Glutamatergic neuron (in vitro differentiated cells): ENCODE data around the gene DYNLT4. TPM values are rescaled to one million over a fixed set of nuclear protein-coding genes. Genes with fewer than 3 reads are reported as not detected.

ENCODE experiments used
- DNase-seq: peaks from one replicate; pipeline ENCODE4 v3.0.0; 2022
- H3K27ac Mint-ChIP-seq: one replicate; pipeline ENCODE4 v1.8.0; 2020; ENCODE audit warnings: mild to moderate bottlenecking, mixed read lengths, inconsistent platforms; ENCODE audit not compliant: unreplicated experiment
- H3K27me3 Mint-ChIP-seq: one replicate; pipeline ENCODE4 v1.8.0; 2020; ENCODE audit warnings: mild to moderate bottlenecking, moderate library complexity, mixed read lengths, inconsistent platforms; ENCODE audit not compliant: unreplicated experiment
- H3K36me3 Mint-ChIP-seq: one replicate; pipeline ENCODE4 v1.8.0; 2020; ENCODE audit warnings: mild to moderate bottlenecking, mixed read lengths, inconsistent platforms; ENCODE audit not compliant: unreplicated experiment
- H3K4me1 Mint-ChIP-seq: one replicate; pipeline ENCODE4 v1.8.0; 2020; ENCODE audit warnings: mild to moderate bottlenecking, low read depth, mixed read lengths, inconsistent platforms; ENCODE audit not compliant: unreplicated experiment
- H3K4me3 Mint-ChIP-seq: one replicate; pipeline ENCODE4 v1.8.0; 2020; ENCODE audit warnings: mild to moderate bottlenecking, mixed read lengths, inconsistent platforms; ENCODE audit not compliant: unreplicated experiment
- H3K9me3 Mint-ChIP-seq: one replicate; pipeline ENCODE4 v1.8.0; 2020; ENCODE audit warnings: mild to moderate bottlenecking, moderate library complexity, mixed read lengths, inconsistent platforms; ENCODE audit not compliant: unreplicated experiment
- total RNA-seq: library from RNA; stranded (reverse); fragmentation: NEBNext Ultra II Directional; extraction: Animal tissue kit (Norgen Biotek cat#: 25700); gene quantifications from one replicate; pipeline ENCODE4 v1.2.1, GENCODE V29; 2021; ENCODE audit not compliant: unreplicated experiment
- TF ChIP-seq, protein P1 (sequence below): fragments of 200-600 bp; sonication (generic); IDR thresholded peaks from one replicate; pipeline ENCODE4 v1.5.0; 2021; ENCODE audit not compliant: partially characterized antibody, unreplicated experiment

The DYNLT4 gene
- total RNA-seq, 1 donor from 2014 or later: not detected

DNA sequence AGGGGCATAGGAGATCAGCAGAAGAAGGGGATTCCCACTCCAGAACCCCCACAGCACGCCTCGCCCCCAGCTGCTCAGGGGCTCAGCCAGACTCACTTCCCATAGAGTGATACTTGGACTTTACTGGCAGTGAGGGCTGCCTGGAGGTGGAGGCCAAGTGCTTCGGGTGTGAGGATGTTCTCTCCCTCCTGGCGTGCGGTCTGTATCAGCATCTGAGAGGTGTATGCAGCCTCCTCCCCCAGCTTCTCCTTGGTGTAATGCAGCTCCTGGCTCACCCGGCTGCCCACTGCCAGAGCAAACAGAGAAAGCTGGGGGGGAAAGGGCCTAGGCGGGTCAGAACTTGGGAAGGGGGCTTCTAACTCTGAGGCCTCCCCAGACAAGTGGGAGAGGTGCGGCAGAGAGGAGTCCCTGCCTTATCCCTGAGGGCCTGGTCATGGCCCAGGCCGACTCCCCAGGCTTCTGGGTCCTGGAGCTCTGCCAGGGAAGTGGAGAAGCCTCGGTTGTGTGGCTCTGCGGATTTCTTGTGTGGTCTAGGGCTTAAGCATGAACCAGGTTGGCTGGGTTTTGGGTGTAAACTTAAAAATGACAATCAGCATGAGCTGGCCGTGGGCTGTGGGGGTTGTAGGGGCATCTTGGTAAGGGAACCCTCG is 25.0 kb upstream of the DYNLT4 start:
- Mint-ChIP-seq H3K9me3 (peaks cover 5% of the 10 kb centered on the region), H3K4me1 (peaks cover 5% of the 10 kb centered on the region), H3K36me3 (no peaks in the 10 kb centered on the region), H3K27ac (no peak overlapping the region), H3K4me3 (no peak overlapping the region), H3K27me3 (peaks cover 3% of the 10 kb centered on the region)
- DNase-seq: no peak
- TF ChIP-seq, protein P1, sequence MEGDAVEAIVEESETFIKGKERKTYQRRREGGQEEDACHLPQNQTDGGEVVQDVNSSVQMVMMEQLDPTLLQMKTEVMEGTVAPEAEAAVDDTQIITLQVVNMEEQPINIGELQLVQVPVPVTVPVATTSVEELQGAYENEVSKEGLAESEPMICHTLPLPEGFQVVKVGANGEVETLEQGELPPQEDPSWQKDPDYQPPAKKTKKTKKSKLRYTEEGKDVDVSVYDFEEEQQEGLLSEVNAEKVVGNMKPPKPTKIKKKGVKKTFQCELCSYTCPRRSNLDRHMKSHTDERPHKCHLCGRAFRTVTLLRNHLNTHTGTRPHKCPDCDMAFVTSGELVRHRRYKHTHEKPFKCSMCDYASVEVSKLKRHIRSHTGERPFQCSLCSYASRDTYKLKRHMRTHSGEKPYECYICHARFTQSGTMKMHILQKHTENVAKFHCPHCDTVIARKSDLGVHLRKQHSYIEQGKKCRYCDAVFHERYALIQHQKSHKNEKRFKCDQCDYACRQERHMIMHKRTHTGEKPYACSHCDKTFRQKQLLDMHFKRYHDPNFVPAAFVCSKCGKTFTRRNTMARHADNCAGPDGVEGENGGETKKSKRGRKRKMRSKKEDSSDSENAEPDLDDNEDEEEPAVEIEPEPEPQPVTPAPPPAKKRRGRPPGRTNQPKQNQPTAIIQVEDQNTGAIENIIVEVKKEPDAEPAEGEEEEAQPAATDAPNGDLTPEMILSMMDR: no peak

DNA sequence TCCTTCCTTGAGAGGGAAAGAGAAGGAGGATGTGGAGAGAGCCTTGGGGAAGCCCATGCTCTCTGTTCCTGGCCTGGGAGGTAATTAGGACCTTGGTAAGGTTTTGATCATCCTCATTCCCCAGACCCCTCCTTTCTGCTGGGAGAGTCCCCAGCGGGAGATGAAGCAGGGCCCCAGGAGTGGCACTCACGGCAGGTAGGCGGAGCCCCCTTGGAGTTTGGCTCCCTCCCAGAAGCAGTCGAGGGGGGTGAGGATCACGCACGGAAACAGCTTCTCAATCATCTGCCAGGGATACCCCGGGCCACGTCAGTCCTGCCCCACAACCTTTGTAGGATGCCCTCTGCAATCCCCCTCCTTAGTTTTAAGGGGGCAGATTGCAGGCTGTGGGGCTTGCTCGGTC is 24.4 kb upstream of the DYNLT4 start:
- H3K27me3 Mint-ChIP-seq: peaks cover 3% of the 10 kb centered on the region
- no peak for DNase-seq
- H3K36me3 Mint-ChIP-seq: no peaks in the 10 kb centered on the region
- no peak overlapping the region for H3K4me3 Mint-ChIP-seq
- H3K27ac Mint-ChIP-seq: no peak overlapping the region
- TF ChIP-seq, protein P1: no peak
- peaks cover 2% of the 10 kb centered on the region for H3K4me1 Mint-ChIP-seq
- peaks cover 5% of the 10 kb centered on the region for H3K9me3 Mint-ChIP-seq

DNA sequence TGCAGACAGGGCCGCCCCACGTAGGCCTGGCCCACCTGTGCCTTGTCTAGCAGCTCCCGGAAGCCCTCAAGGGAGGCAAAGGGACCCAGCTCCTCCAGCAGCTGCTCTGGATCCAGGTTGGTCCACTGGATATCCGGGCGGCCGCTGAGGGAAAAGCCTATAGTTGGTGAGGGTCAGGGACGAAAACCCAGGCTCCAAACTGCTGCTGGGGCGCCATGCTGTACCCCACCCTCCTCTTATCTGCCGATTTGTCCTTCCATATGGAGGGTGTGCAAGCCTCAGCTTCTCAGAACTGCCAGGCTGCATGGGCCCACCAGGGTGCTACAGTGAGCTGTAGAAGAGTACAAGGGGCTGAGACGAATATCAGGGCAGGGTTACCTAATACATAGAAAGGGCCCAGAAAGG is 23.8 kb upstream of the DYNLT4 start:
- Mint-ChIP-seq H3K4me3 (no peak overlapping the region), H3K9me3 (peaks cover 5% of the 10 kb centered on the region), H3K27ac (no peak overlapping the region), H3K27me3 (peaks cover 3% of the 10 kb centered on the region), H3K4me1 (peaks cover 2% of the 10 kb centered on the region), H3K36me3 (no peaks in the 10 kb centered on the region)
- TF ChIP-seq, protein P1: no peak
- DNase-seq: no peak

- H3K4me3 Mint-ChIP-seq: no peak overlapping the region
- H3K4me1 Mint-ChIP-seq: peaks cover 2% of the 10 kb centered on the region
- H3K27ac Mint-ChIP-seq: no peak overlapping the region
- TF ChIP-seq, protein P1: no peak
- H3K9me3 Mint-ChIP-seq: peaks cover 2% of the 10 kb centered on the region
- DNase-seq: no peak
- no peaks in the 10 kb centered on the region for H3K36me3 Mint-ChIP-seq
- H3K27me3 Mint-ChIP-seq: peaks cover 3% of the 10 kb centered on the region
Observed at GRCh38 chr1:44829506-44830384, 22.6 kb upstream of the DYNLT4 start.

GRCh38 chr1:44828841-44829440 is 21.8 kb upstream of the DYNLT4 start:
- no peak for DNase-seq
- Mint-ChIP-seq H3K4me3 (no peak overlapping the region), H3K4me1 (peaks cover 2% of the 10 kb centered on the region), H3K9me3 (peaks cover 2% of the 10 kb centered on the region), H3K36me3 (no peaks in the 10 kb centered on the region), H3K27me3 (peaks cover 3% of the 10 kb centered on the region), H3K27ac (no peak overlapping the region)
- TF ChIP-seq, protein P1: no peak
